Measurements from ENCODE around the gene ATP1A4.

ATP1A4 gene

GRCh38 chr1:160133990-160134770, 17.2 kb upstream of the ATP1A4 start:
- no peaks in the 10 kb centered on the region for H3K4me1 ChIP-seq (ENCODE audit: insufficient read depth, poor library complexity, severe bottlenecking)
- no peaks in the 10 kb centered on the region for H3K9me3 ChIP-seq (ENCODE audit: severe bottlenecking)
- DNase-seq (ENCODE audit: low spot score): no peak
- H3K27ac ChIP-seq (ENCODE audit: poor library complexity, severe bottlenecking): no peak overlapping the region
- H3K36me3 ChIP-seq (ENCODE audit: low read depth): no peaks in the 10 kb centered on the region
- no peak for ATAC-seq (ENCODE audit: low read depth)
- no peaks in the 10 kb centered on the region for H3K27me3 ChIP-seq (ENCODE audit: insufficient read depth, poor library complexity, severe bottlenecking)
- TF ChIP-seq CTCF (IDR thresholded peaks at IDR 0.05; ENCODE audit: poor library complexity, severe bottlenecking): no peak
- no peak overlapping the region for H3K4me3 ChIP-seq (ENCODE audit: severe bottlenecking)

- no peak for TF ChIP-seq CTCF (IDR thresholded peaks at IDR 0.05; ENCODE audit: poor library complexity, severe bottlenecking)
- Histone ChIP-seq H3K4me3 (ENCODE audit: severe bottlenecking) (no peak overlapping the region), H3K27me3 (ENCODE audit: insufficient read depth, poor library complexity, severe bottlenecking) (no peaks in the 10 kb centered on the region), H3K4me1 (ENCODE audit: insufficient read depth, poor library complexity, severe bottlenecking) (no peaks in the 10 kb centered on the region), H3K9me3 (ENCODE audit: severe bottlenecking) (no peaks in the 10 kb centered on the region), H3K27ac (ENCODE audit: poor library complexity, severe bottlenecking) (no peak overlapping the region), H3K36me3 (ENCODE audit: low read depth) (no peaks in the 10 kb centered on the region)
- ATAC-seq (ENCODE audit: low read depth) (no peak), DNase-seq (ENCODE audit: low spot score) (no peak)
These were observed 16.4 kb upstream of the ATP1A4 start for GRCh38 chr1:160134791-160135572.

GRCh38 chr1:160136121-160136925, 15.1 kb upstream of the ATP1A4 start:
- Histone ChIP-seq H3K4me1 (ENCODE audit: insufficient read depth, poor library complexity, severe bottlenecking) (no peaks in the 10 kb centered on the region), H3K27me3 (ENCODE audit: insufficient read depth, poor library complexity, severe bottlenecking) (no peaks in the 10 kb centered on the region), H3K9me3 (ENCODE audit: severe bottlenecking) (no peaks in the 10 kb centered on the region), H3K36me3 (ENCODE audit: low read depth) (no peaks in the 10 kb centered on the region), H3K27ac (ENCODE audit: poor library complexity, severe bottlenecking) (no peak overlapping the region), H3K4me3 (ENCODE audit: severe bottlenecking) (no peak overlapping the region)
- TF ChIP-seq CTCF (IDR thresholded peaks at IDR 0.05; ENCODE audit: poor library complexity, severe bottlenecking): no peak
- no peak for DNase-seq (ENCODE audit: low spot score)
- ATAC-seq (ENCODE audit: low read depth): no peak

- ATAC-seq (ENCODE audit: low read depth): no peak
- TF ChIP-seq CTCF (IDR thresholded peaks at IDR 0.05; ENCODE audit: poor library complexity, severe bottlenecking): no peak
- H3K9me3 ChIP-seq (ENCODE audit: severe bottlenecking): no peaks in the 10 kb centered on the region
- no peaks in the 10 kb centered on the region for H3K36me3 ChIP-seq (ENCODE audit: low read depth)
- DNase-seq (ENCODE audit: low spot score): no peak
- no peaks in the 10 kb centered on the region for H3K27me3 ChIP-seq (ENCODE audit: insufficient read depth, poor library complexity, severe bottlenecking)
- H3K27ac ChIP-seq (ENCODE audit: poor library complexity, severe bottlenecking): no peak overlapping the region
- H3K4me3 ChIP-seq (ENCODE audit: severe bottlenecking): no peak overlapping the region
- no peaks in the 10 kb centered on the region for H3K4me1 ChIP-seq (ENCODE audit: insufficient read depth, poor library complexity, severe bottlenecking)
These were observed 14.5 kb upstream of the ATP1A4 start for GRCh38 chr1:160136926-160137200.
